ENCODE results near the gene CFI. TPM values are rescaled to one million over a fixed set of nuclear protein-coding genes. Genes with fewer than 3 reads are reported as not detected.

Gene CFI
- polyA plus RNA-seq (ENCODE audit: insufficient read length in 3 of 3) = 10 to 100 TPM; 76.2 to 92.6 (median 84.7) TPM

DNA sequence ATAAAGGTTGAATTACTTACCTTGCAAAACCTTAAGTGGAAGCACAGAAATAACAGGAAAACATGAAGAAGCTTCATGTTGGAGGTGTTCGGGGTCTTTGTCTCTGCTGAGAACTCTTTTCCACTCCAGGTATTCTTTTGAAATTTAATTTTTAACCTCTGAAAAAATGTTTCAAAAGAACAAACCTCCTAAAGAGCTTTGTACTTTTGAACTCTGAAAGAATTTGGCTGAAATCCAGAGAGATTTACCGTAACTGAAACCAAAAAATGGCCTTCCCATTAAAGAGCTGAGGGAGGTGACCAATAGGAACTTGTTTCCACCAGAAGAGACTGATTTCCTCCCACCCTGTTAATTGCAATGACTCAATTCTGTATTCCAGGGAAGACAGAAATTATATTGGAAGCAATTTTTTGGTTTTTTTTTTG is at the start of gene CFI:
TSS of gene CFI (minus strand) at position 105 of the 425 bp plus-strand sequence. CDS start at position 77, 28 bp downstream.
- DNase-seq (ENCODE audit: low read depth in 3 of 3, low spot score in 2 of 3) = no peak

DNA sequence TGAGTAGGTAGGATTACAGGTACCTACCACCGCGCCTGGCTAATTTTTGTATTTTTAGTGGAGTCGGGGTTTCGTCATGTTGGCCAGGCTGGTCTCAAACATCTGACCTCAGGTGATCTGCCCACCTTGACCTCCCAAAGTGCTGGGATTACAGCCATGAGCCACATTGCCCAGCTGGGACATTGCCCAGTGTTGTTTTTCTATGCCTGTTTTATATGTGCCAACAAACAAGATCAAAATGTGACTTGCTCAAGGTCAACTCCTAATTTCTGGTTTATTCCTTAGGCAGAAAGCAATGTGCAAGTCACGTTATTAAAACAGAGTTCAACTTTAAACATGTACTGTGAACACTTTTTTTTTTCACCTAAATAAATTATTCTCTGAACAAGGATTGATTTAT is 48.8 kb upstream of the CFI start:
- DNase-seq (ENCODE audit: low read depth in 3 of 3, low spot score in 2 of 3) = no peak

GRCh38 chr4:109848501-109848900 is 46.7 kb upstream of the CFI start:
- DNase-seq (ENCODE audit: low read depth in 3 of 3, low spot score in 2 of 3) = no peak

DNA sequence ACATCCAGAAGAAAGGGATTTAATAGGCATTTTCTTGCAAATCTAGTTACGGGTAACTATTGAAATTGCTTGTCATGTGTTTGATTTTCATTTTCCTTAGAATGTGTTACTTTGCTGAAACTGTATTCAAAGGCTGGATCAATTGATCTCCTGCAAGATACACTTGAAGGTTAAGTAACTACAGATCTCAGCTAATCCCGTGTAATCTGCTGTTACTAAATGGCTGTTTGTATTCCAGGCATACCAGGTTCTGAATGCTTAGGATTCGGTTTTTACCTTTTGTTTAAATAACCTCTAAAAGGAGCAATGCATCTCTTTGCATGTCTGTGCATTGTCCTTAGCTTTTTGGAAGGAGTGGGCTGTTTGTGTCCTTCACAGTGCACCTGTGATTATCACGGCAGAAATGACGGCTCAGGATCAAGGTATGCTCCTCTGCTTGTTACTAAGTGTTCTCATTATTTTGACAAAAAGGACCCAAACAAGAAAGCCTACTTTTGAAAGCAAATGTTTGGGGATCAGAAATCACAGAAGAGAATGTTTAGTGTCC is 46.2 kb upstream of the CFI start, which contains the start of gene LRIT3:
TSS of gene LRIT3 (plus strand) at position 212 of the 547 bp plus-strand sequence. CDS start at position 307, 95 bp downstream.
- DNase-seq (ENCODE audit: low read depth in 3 of 3, low spot score in 2 of 3) = no peak

DNA sequence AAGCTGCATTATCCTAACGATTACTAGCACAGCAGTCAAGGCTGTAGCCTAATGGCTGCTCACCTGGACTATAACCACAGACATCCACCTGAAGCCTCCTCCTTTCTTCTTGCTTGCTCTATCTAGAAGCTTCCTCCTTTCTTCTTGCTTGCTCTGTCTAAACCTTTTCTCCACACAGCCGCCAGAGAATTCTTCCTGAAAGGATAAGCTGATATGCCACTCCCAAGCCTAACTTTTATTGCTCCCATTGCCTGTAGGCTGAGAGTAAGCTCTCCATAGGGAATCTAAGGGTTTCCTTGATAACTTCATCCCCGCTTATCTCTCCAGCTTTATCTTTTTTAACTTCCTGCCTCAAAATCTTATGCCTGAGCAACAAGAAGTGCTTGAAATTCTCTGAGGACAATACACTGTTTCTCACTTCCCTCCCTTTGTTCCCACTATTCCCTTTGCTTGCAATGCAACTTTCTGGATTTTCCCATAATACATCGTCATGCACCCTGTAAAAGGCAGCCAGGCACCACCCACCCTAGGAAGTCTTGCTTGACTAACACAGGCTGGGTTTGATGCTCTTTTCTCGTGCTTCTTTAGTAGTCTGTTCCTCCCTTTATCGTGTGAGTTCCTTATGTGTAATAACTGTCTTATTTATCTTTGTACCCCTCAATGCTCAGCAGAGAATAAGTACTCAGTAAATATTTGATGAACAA is 44.7 kb upstream of the CFI start:
- no peak for DNase-seq (ENCODE audit: low read depth in 3 of 3, low spot score in 2 of 3)

GRCh38 chr4:109836985-109837384 is 35.2 kb upstream of the CFI start:
- DNase-seq (ENCODE audit: low read depth in 3 of 3, low spot score in 2 of 3) = no peak

GRCh38 chr4:109833756-109834155 is 32.0 kb upstream of the CFI start:
- DNase-seq (ENCODE audit: low read depth in 3 of 3, low spot score in 2 of 3) = no peak

GRCh38 chr4:109827672-109828071 is 25.9 kb upstream of the CFI start, which contains the start of gene RRH:
Gene RRH, plus strand, starts transcription at chr4:109827972. Its CDS starts 56 bp downstream, at chr4:109828028.
- DNase-seq (ENCODE audit: low read depth in 3 of 3, low spot score in 2 of 3) = no peak

DNA sequence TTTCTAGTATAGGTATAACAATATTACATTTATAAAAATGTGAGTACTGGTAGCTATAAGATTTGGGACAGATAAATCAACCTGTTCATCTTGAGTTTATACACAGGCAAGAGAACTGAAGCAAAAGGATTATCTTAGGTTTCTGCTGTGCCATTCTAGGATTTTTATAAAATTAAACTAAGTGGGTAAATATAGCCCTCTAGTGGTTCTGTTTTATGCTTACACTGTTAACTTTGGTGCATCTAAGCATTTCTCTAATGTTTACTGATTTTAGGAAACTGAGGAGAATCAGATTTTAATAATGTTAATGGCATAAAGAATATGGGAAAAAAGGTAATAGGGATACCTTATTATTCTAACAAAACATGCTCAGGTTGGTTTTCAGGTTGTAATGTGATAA is 24.9 kb upstream of the CFI start:
- no peak for DNase-seq (ENCODE audit: low read depth in 3 of 3, low spot score in 2 of 3)

DNA sequence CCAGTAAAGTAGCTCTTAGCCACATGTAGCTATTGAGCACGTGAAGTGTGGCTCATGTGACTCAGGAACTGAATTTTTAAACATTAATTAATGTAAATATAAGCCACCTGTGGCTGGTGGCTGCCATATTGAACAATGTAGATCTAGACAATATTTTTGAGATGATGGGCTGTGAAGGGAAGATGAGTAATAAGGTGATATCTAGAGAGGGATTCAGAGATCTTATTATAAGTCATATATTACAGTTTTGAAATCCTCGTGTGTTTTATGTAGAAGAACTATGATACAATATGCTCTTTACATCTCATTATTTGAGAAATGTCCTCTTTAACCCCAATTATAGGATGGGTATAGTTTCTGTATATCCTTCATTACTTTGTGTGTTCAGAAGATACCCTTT is 19.4 kb upstream of the CFI start:
- no peak for DNase-seq (ENCODE audit: low read depth in 3 of 3, low spot score in 2 of 3)

- no peak for DNase-seq (ENCODE audit: low read depth in 3 of 3, low spot score in 2 of 3)
These were observed 18.8 kb upstream of the CFI start for GRCh38 chr4:109820563-109820962.

DNA sequence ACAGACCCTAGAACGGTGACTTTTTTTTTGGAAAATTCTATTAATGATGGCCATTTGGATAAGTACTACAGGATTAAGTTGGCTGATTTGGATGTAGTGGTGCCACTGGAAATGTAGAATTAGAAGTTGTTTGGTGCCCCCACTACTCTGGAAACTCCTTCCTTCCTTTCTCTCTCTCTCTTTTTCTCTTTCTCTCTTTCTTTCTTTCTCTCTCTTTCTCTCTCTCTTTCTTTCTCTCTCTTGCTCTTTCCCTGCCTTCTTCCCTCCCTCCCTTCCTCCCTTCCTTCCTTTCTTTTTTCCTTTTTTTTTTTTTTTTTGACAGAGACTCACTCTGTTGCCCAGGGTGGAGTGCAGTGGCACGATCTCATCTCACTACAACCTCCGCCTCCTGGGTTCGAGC is 16.5 kb upstream of the CFI start:
- DNase-seq (ENCODE audit: low read depth in 3 of 3, low spot score in 2 of 3) = no peak

- DNase-seq (ENCODE audit: low read depth in 3 of 3, low spot score in 2 of 3) = no peak
These were observed 15.1 kb upstream of the CFI start for GRCh38 chr4:109816894-109817293.

GRCh38 chr4:109816082-109816442 is 14.3 kb upstream of the CFI start:
- DNase-seq (ENCODE audit: low read depth in 3 of 3, low spot score in 2 of 3) = no peak

DNA sequence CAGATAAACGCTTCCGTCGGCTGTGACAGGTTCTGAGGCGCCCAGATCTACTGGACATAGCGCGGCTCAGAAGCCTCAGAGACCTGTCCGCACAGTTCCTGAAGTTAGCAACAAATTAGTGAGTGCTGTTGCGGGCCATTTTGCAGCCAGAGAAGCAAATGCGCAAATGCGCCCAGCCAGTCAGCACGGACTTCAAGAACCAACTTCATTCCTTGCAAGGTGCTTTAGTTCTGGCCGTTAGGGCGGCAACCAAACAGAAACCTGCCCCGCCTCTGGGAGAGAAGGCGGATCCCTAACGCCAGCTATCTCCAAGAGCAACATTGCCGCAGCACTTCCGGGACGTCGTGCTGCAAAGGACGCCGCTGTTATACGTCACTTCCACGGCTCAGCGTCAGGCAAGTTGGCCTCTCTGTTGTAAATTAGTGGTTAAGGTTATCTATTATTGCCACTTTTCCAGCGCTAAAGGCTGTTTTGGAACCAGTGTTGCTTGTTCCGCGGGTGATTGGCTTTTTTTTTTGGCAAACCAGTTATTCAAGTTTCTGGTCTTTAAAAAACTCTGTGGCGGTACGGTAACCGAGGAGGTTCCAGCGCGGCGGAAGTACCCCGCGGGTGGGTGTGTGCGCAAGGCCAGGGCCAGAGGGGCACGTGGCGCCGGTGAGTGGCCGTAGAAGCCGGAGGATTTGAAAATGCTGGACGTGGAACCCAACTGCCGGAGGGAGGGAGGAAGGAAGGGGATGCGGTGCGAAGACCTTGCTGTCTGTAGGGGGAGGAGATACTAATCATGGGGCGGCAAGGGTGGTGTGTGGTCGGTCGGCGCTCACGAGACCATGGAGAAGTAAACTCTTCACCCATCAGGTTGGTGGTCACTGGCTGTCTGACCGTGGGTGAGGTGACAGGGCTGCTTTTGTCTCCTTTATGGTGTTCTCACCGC is 13.6 kb upstream of the CFI start, which contains the start of gene GAR1:
TSS of gene GAR1 (plus strand) at position 612 of the 931 bp plus-strand sequence. CDS start 403 bp downstream, outside the sequence.
- peak; percentile 85 to 91 (median 90) for DNase-seq (ENCODE audit: low read depth in 3 of 3, low spot score in 2 of 3)

DNA sequence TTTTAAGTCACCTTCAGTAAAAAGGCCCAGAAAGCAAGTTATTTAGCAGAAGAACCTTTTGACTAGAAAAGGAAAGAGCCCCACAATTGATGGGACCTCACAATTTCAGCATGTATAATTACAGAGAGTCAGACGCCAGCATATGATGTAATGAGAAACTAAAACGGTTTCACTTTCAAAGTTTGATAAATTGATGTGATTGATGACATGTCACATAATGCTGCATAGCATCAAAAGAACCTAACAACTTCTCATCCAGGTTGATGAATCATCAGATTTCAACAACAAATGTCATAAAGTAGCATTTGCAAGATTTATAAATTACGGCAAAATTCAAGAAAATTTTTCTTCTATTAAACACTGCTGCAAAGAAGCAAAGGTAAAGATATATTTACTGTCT is 9.9 kb upstream of the CFI start:
- DNase-seq (ENCODE audit: low read depth in 3 of 3, low spot score in 2 of 3) = no peak

GRCh38 chr4:109810552-109811387 is 9.0 kb upstream of the CFI start:
- DNase-seq (ENCODE audit: low read depth in 3 of 3, low spot score in 2 of 3) = no peak

DNA sequence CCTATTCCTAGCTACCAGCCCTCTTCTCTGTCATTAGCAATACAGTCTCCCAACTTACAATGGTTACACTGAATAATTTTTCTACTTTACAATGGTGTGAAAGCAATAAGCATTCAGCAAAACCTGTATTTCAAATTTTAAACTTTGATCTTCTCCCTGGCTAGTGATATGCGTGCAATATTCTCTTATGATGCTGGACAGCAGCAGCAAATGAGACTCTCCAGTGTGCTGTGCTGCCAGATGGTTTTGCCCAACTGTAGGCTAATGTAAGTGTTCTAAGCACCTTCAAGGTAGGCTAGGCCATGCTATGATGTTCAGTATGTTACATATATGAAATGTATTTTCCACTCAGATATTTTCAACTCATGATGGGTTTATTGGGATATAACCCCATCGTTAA is 7.9 kb upstream of the CFI start:
- DNase-seq (ENCODE audit: low read depth in 3 of 3, low spot score in 2 of 3) = no peak

- no peak for DNase-seq (ENCODE audit: low read depth in 3 of 3, low spot score in 2 of 3)
These were observed 2.2 kb upstream of the CFI start for GRCh38 chr4:109803924-109804571.
